Uterus (tissue), 2 donors: Measurements from ENCODE around the gene NBR1.

ENCODE experiments used
- CTCF ChIP-seq, 4 experiments: fragments of 200-600 bp in 2 of 4; fragments of 450-650 bp in 2 of 4; sonication (generic) in 2 of 4; IDR thresholded peaks; one replicate each; pipeline ENCODE4 v1.5.1; 2016 to 2019; ENCODE audit warnings: antibody characterized with exemption in 4 of 4, mild to moderate bottlenecking in 2 of 4, moderate library complexity in 1 of 4
- POLR2A ChIP-seq, 2 donors: fragments of 450-650 bp; IDR thresholded peaks; one replicate each; pipeline ENCODE4 v1.6.1; 2016; ENCODE audit warnings: antibody characterized with exemption in 2 of 2, mild to moderate bottlenecking in 1 of 2, moderate library complexity in 1 of 2

GRCh38 chr17:43140396-43141332 lies 30.4 kb upstream of the NBR1 start:
- no peak for TF ChIP-seq CTCF (IDR thresholded peaks at IDR 0.05)
- no peak for TF ChIP-seq POLR2A (IDR thresholded peaks at IDR 0.05)
